ENCODE data around the gene AFG1L. TPM values are rescaled to one million over a fixed set of nuclear protein-coding genes. Genes with fewer than 3 reads are reported as not detected.

The AFG1L gene
- total RNA-seq, 6 experiments from 2014 or later: 4.8 to 5.7 (median 5.3) TPM

DNA sequence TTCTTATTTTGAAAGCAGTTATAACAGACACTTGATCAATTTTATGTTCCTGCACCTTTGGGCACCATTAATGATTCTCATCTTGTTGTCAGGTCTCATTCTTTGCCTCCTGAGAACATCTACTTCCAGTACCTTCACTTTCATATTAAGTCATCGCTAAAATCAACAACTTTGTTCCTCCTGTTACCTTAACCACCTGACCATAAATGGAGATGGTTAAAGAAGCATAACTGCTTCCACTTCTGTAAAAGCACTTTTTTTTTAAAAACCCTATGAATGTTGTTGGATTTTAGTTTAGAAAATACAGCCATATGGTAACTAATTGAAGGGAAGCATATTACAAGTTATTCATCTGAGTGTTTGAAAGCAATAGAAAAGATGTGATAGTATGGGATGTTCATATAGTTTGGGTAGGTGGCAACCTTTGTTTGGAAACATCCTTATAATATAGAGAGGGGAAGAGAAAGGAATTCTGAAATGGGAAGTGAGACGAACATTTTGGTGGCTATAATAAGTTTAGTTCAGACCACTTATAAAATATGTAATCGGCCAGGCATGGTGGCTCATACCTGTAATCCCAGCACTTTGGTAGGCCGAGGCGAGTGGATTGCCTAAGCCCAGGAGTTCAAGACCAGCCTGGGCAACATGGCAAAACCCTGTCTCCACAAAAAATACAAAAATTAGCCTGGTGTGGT is 53.9 kb downstream of the AFG1L start:
- Mint-ChIP-seq H3K36me3 (ENCODE audit: low read depth) (no peaks in the 10 kb centered on the region), H3K27me3 (ENCODE audit: insufficient read depth) (no peaks in the 10 kb centered on the region), H3K9me3 (no peaks in the 10 kb centered on the region), H3K27ac (no peak overlapping the region), H3K4me3 (no peak overlapping the region), H3K4me1 (ENCODE audit: low read depth) (peaks cover 8% of the 10 kb centered on the region)
- no peak for DNase-seq
- TF ChIP-seq, protein P1, sequence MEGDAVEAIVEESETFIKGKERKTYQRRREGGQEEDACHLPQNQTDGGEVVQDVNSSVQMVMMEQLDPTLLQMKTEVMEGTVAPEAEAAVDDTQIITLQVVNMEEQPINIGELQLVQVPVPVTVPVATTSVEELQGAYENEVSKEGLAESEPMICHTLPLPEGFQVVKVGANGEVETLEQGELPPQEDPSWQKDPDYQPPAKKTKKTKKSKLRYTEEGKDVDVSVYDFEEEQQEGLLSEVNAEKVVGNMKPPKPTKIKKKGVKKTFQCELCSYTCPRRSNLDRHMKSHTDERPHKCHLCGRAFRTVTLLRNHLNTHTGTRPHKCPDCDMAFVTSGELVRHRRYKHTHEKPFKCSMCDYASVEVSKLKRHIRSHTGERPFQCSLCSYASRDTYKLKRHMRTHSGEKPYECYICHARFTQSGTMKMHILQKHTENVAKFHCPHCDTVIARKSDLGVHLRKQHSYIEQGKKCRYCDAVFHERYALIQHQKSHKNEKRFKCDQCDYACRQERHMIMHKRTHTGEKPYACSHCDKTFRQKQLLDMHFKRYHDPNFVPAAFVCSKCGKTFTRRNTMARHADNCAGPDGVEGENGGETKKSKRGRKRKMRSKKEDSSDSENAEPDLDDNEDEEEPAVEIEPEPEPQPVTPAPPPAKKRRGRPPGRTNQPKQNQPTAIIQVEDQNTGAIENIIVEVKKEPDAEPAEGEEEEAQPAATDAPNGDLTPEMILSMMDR (IDR thresholded peaks at IDR 0.05): no peak

DNA sequence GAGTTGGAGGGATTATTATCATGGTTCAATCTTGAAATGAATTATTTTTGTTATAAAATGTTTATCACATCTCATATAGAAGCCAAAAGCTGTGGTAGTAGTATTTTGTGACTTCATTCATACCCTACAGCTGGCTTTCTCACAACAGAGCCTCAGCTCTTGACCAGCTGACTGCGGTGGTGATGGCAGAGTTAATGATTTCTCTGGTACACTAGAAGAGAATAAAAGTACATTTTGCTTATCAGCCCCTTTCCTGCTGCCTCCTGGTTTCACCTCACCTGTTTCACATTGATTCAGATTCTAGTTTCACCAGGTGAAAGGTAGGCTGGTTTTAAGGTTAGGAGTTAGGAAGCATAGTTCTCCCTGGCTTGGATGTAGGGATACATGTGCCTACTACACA is 55.7 kb downstream of the AFG1L start:
- H3K4me1 Mint-ChIP-seq (ENCODE audit: low read depth): peaks cover 12% of the 10 kb centered on the region
- no peak overlapping the region for H3K27ac Mint-ChIP-seq
- H3K36me3 Mint-ChIP-seq (ENCODE audit: low read depth): no peaks in the 10 kb centered on the region
- no peaks in the 10 kb centered on the region for H3K9me3 Mint-ChIP-seq
- TF ChIP-seq, protein P1 (IDR thresholded peaks at IDR 0.05): no peak
- no peak for DNase-seq
- no peak overlapping the region for H3K4me3 Mint-ChIP-seq
- no peaks in the 10 kb centered on the region for H3K27me3 Mint-ChIP-seq (ENCODE audit: insufficient read depth)

DNA sequence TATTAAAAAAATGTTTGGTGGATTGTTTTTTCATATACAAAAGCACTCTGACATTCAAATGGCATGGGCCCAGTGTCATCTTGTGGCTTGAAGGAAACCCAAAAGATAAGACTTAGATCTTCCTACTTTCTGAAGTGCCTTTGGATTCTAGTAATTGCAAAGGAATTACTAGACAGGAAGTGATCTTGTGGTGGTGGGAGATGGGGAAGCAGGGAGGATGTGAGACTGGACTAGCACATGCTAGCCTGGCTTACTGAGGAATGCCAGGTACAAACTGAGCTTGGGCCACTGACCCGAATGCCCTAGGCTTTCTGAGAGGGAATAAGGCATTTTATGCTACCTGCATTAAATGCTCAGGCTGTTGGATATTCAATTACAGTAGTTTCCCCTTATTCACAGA is 59.0 kb downstream of the AFG1L start:
- Mint-ChIP-seq H3K4me1 (ENCODE audit: low read depth) (peaks cover 12% of the 10 kb centered on the region), H3K27ac (peak overlapping the region; percentile 14; the same call in 1 of the 2 replicates), H3K9me3 (no peaks in the 10 kb centered on the region), H3K36me3 (ENCODE audit: low read depth) (no peaks in the 10 kb centered on the region), H3K4me3 (no peak overlapping the region), H3K27me3 (ENCODE audit: insufficient read depth) (no peaks in the 10 kb centered on the region)
- DNase-seq: no peak
- TF ChIP-seq, protein P1 (IDR thresholded peaks at IDR 0.05): no peak

DNA sequence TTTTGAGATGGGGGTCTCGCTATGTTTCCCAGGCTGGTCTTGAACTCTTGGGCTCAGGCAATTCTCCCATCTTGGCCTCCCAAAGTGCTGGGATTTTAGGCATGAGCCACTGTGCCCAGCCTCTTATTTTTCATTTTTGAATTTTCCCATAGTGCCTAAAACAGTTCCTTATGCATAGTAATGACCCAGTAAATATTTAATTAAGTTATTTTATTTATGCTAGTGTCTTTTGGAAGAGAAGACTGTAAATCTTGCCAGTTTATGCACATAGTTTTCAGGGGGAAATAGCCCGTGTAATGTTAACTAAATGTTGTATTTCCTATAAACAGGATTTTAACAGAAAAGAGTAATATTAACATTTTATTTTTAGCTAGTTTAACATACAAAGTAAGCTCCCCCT is 60.3 kb downstream of the AFG1L start:
- no peaks in the 10 kb centered on the region for H3K36me3 Mint-ChIP-seq (ENCODE audit: low read depth)
- DNase-seq: no peak
- H3K4me1 Mint-ChIP-seq (ENCODE audit: low read depth): peaks cover 21% of the 10 kb centered on the region
- TF ChIP-seq, protein P1 (IDR thresholded peaks at IDR 0.05): no peak
- no peak overlapping the region for H3K27ac Mint-ChIP-seq
- H3K27me3 Mint-ChIP-seq (ENCODE audit: insufficient read depth): no peaks in the 10 kb centered on the region
- H3K9me3 Mint-ChIP-seq: no peaks in the 10 kb centered on the region
- no peak overlapping the region for H3K4me3 Mint-ChIP-seq

DNA sequence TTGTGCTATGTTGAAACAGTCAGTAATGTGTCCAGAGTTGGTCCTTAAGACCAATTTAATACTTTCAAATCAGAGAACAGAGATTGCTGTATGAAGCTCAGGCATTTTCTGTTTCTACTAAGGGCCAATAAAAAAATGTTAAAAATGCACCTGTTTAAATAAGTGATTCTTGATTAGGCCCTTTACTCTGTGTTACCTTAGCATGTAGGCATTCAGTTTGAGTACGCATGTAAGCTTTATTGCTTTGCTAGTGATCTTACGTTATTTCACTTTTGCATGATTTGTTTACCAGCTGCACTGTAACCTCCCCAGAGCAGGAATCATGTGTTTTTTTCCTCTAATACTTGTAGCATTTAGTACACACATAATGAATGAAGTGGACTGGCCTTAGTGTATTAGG is 61.0 kb downstream of the AFG1L start:
- TF ChIP-seq, protein P1 (IDR thresholded peaks at IDR 0.05): no peak
- Mint-ChIP-seq H3K27me3 (ENCODE audit: insufficient read depth) (no peaks in the 10 kb centered on the region), H3K36me3 (ENCODE audit: low read depth) (no peaks in the 10 kb centered on the region), H3K9me3 (no peaks in the 10 kb centered on the region), H3K4me3 (no peak overlapping the region), H3K4me1 (ENCODE audit: low read depth) (peaks cover 29% of the 10 kb centered on the region), H3K27ac (no peak overlapping the region)
- DNase-seq: no peak
